ENCODE measurements around the gene HIPK2. TPM values are rescaled to one million over a fixed set of nuclear protein-coding genes. Genes with fewer than 3 reads are reported as not detected.

Gene HIPK2
- polyA plus RNA-seq, 1 donor (not counting 4 experiments of a cell fraction or from before 2014, with no cell fraction given): 5.8 TPM

- no peaks in the 10 kb centered on the region for H3K9me1 ChIP-seq (ENCODE audit: control insufficient read depth, extremely low read depth, insufficient read depth, low read length)
- DNase-seq (ENCODE audit: low read depth, low spot score) (no peak), FAIRE-seq (no peak)
- no peak overlapping the region for H3K4me3 ChIP-seq (ENCODE audit: control insufficient read depth in 2 of 3, extremely low read depth in 1 of 3, insufficient read depth in 2 of 3, low read depth in 1 of 3, low read length in 3 of 3)
- H3K79me2 ChIP-seq (ENCODE audit: control insufficient read depth, insufficient read depth, low read length): no peaks in the 10 kb centered on the region
- no peak overlapping the region for H2AFZ ChIP-seq (ENCODE audit: control insufficient read depth, low read length)
- H3K27me3 ChIP-seq (ENCODE audit: control insufficient read depth, extremely low read depth, insufficient read depth, low read length): no peaks in the 10 kb centered on the region
- H3K4me1 ChIP-seq (ENCODE audit: control insufficient read depth, extremely low read depth, insufficient read depth, low read length): no peaks in the 10 kb centered on the region
- no peak overlapping the region for H3K9ac ChIP-seq (ENCODE audit: control insufficient read depth, extremely low read depth, insufficient read depth, low read length)
- dilution Hi-C loops (cut with MboI; ENCODE audit: extremely low pct_ligation_motif_present, low sequenced_read_pairs): loop anchor here (25.0 kb wide), 1 partner anchor 408 kb away; no protein-coding TSS in a partner anchor
- no peaks in the 10 kb centered on the region for H3K9me3 ChIP-seq (ENCODE audit: control insufficient read depth, low read depth, low read length)
- no peak for TF ChIP-seq EZH2 (IDR thresholded peaks at IDR 0.05; ENCODE audit: low read length)
- no peak for TF ChIP-seq CTCF (optimal IDR thresholded peaks at IDR 0.05 in 1 of 3, IDR thresholded peaks at IDR 0.05 in 1 of 3, conservative IDR thresholded peaks at IDR 0.05 in 1 of 3; ENCODE audit: extremely low read depth in 1 of 3, insufficient read depth in 2 of 3, low read length in 3 of 3)
- peaks cover 20 to 22% of the 10 kb centered on the region in 2 experiments for H3K36me3 ChIP-seq (ENCODE audit: control insufficient read depth in 2 of 2, extremely low read depth in 1 of 2, insufficient read depth in 2 of 2, low read length in 2 of 2)
- no peak overlapping the region for H3K4me2 ChIP-seq (ENCODE audit: control insufficient read depth, extremely low read depth, insufficient read depth, low read depth, low read length)
- no peak overlapping the region for H3K27ac ChIP-seq (ENCODE audit: control insufficient read depth, insufficient read depth, low read length)
- no peaks in the 10 kb centered on the region for H4K20me1 ChIP-seq (ENCODE audit: control insufficient read depth, extremely low read depth, insufficient read depth, low read length)
Measured at GRCh38 chr7:139603896-139604295, 173.9 kb downstream of the HIPK2 start.

- Histone ChIP-seq H3K27ac (ENCODE audit: control insufficient read depth, insufficient read depth, low read length) (no peak overlapping the region), H3K9ac (ENCODE audit: control insufficient read depth, extremely low read depth, insufficient read depth, low read length) (no peak overlapping the region), H3K36me3 (ENCODE audit: control insufficient read depth in 2 of 2, extremely low read depth in 1 of 2, insufficient read depth in 2 of 2, low read length in 2 of 2) (peaks cover 23 to 28% of the 10 kb centered on the region in 2 experiments), H2AFZ (ENCODE audit: control insufficient read depth, low read length) (no peak overlapping the region), H4K20me1 (ENCODE audit: control insufficient read depth, extremely low read depth, insufficient read depth, low read length) (no peaks in the 10 kb centered on the region), H3K9me3 (ENCODE audit: control insufficient read depth, low read depth, low read length) (no peaks in the 10 kb centered on the region), H3K4me3 (ENCODE audit: control insufficient read depth in 2 of 3, extremely low read depth in 1 of 3, insufficient read depth in 2 of 3, low read depth in 1 of 3, low read length in 3 of 3) (no peak overlapping the region), H3K27me3 (ENCODE audit: control insufficient read depth, extremely low read depth, insufficient read depth, low read length) (no peaks in the 10 kb centered on the region), H3K4me2 (ENCODE audit: control insufficient read depth, extremely low read depth, insufficient read depth, low read depth, low read length) (no peak overlapping the region), H3K79me2 (ENCODE audit: control insufficient read depth, insufficient read depth, low read length) (no peaks in the 10 kb centered on the region), H3K4me1 (ENCODE audit: control insufficient read depth, extremely low read depth, insufficient read depth, low read length) (no peaks in the 10 kb centered on the region), H3K9me1 (ENCODE audit: control insufficient read depth, extremely low read depth, insufficient read depth, low read length) (no peaks in the 10 kb centered on the region)
- DNase-seq (ENCODE audit: low read depth, low spot score) (no peak), FAIRE-seq (no peak)
- TF ChIP-seq CTCF (optimal IDR thresholded peaks at IDR 0.05 in 1 of 3, IDR thresholded peaks at IDR 0.05 in 1 of 3, conservative IDR thresholded peaks at IDR 0.05 in 1 of 3; ENCODE audit: extremely low read depth in 1 of 3, insufficient read depth in 2 of 3, low read length in 3 of 3) (no peak), EZH2 (IDR thresholded peaks at IDR 0.05; ENCODE audit: low read length) (no peak)
- dilution Hi-C loops (cut with MboI; ENCODE audit: extremely low pct_ligation_motif_present, low sequenced_read_pairs): loop anchor here (25.0 kb wide), 1 partner anchor 409 kb away; no protein-coding TSS in a partner anchor
Measured at GRCh38 chr7:139603282-139603681, 174.5 kb downstream of the HIPK2 start.
